ENCODE measurements around the gene IRAK2.

Gene IRAK2

GRCh38 chr3:10226293-10226692 is 61.6 kb downstream of the IRAK2 start:
- DNase-seq (ENCODE audit: low read depth): peak; percentile 76
- no peak for TF ChIP-seq CTCF (IDR thresholded peaks at IDR 0.05; ENCODE audit: insufficient read depth, low read depth, low read length, missing control alignments)

GRCh38 chr3:10228248-10228950 is 63.7 kb downstream of the IRAK2 start:
- TF ChIP-seq CTCF (IDR thresholded peaks at IDR 0.05; ENCODE audit: insufficient read depth, low read depth, low read length, missing control alignments): no peak
- peak; percentile 65 for DNase-seq (ENCODE audit: low read depth)
- no peak overlapping the region for H3K4me3 ChIP-seq (ENCODE audit: low read depth, low read length)

More at GRCh38 chr3:10226293-10226692, 61.6 kb downstream of the IRAK2 start:
- H3K4me3 ChIP-seq (ENCODE audit: low read depth, low read length): no peak overlapping the region

GRCh38 chr3:10229576-10229975 is 64.9 kb downstream of the IRAK2 start:
- TF ChIP-seq CTCF (IDR thresholded peaks at IDR 0.05; ENCODE audit: insufficient read depth, low read depth, low read length, missing control alignments): no peak
- no peak for DNase-seq (ENCODE audit: low read depth)
- no peak overlapping the region for H3K4me3 ChIP-seq (ENCODE audit: low read depth, low read length)

- DNase-seq (ENCODE audit: low read depth): peak; percentile 84
- H3K4me3 ChIP-seq (ENCODE audit: low read depth, low read length): no peak overlapping the region
- no peak for TF ChIP-seq CTCF (IDR thresholded peaks at IDR 0.05; ENCODE audit: insufficient read depth, low read depth, low read length, missing control alignments)
Measured at GRCh38 chr3:10232137-10232536, 67.4 kb downstream of the IRAK2 start.

- no peak for DNase-seq (ENCODE audit: low read depth)
- no peak overlapping the region for H3K4me3 ChIP-seq (ENCODE audit: low read depth, low read length)
- TF ChIP-seq CTCF (IDR thresholded peaks at IDR 0.05; ENCODE audit: insufficient read depth, low read depth, low read length, missing control alignments): no peak
Measured at GRCh38 chr3:10233988-10234387, 69.3 kb downstream of the IRAK2 start.

- DNase-seq (ENCODE audit: low read depth): no peak
- no peak overlapping the region for H3K4me3 ChIP-seq (ENCODE audit: low read depth, low read length)
Measured at GRCh38 chr3:10234526-10235230, 70.0 kb downstream of the IRAK2 start.

More at GRCh38 chr3:10234526-10235230, 70.0 kb downstream of the IRAK2 start:
- no peak for TF ChIP-seq CTCF (IDR thresholded peaks at IDR 0.05; ENCODE audit: insufficient read depth, low read depth, low read length, missing control alignments)
